Keratinocyte (primary cell): ENCODE results near the gene OTUD7B. TPM values are rescaled to one million over a fixed set of nuclear protein-coding genes. Genes with fewer than 3 reads are reported as not detected.

Source experiments
- DNase-seq: peaks from one replicate; pipeline ENCODE4 v3.0.0-alpha.2; 2011; ENCODE audit warnings: low read depth, missing footprints, low spot score
- FAIRE-seq: peaks from 2 replicates; lab custom pipeline; 2011; peaks lifted over from hg19 to GRCh38; lab: Jason Lieb, UNC
- H2AFZ ChIP-seq: 2 replicates; pipeline ENCODE4 v1.6.0; 2012; ENCODE audit warnings: low read length, control low read depth, inconsistent platforms; ENCODE audit not compliant: control insufficient read depth
- H3K27ac ChIP-seq: 2 replicates; pipeline ENCODE4 v1.5.1; 2011; ENCODE audit warnings: low read length; ENCODE audit not compliant: control insufficient read depth, insufficient read depth
- H3K27me3 ChIP-seq: 3 replicates; pipeline ENCODE4 v1.6.0; 2011; ENCODE audit warnings: low read length; ENCODE audit not compliant: control insufficient read depth, insufficient read depth; ENCODE audit errors: extremely low read depth
- H3K36me3 ChIP-seq, 2 experiments: 2 replicates in 1 of 2; 3 replicates in 1 of 2; pipeline ENCODE4 v1.5.1; 2011; ENCODE audit warnings: low read length in 2 of 2, mild to moderate bottlenecking in 1 of 2; ENCODE audit not compliant: control insufficient read depth in 2 of 2, insufficient read depth in 2 of 2; ENCODE audit errors: extremely low read depth in 1 of 2
- H3K4me1 ChIP-seq: 3 replicates; pipeline ENCODE4 v1.5.1; 2011; ENCODE audit warnings: low read length; ENCODE audit not compliant: control insufficient read depth, insufficient read depth; ENCODE audit errors: extremely low read depth
- H3K4me2 ChIP-seq: 3 replicates; pipeline ENCODE4 v1.6.0; 2011; ENCODE audit warnings: low read depth, low read length; ENCODE audit not compliant: control insufficient read depth, insufficient read depth; ENCODE audit errors: extremely low read depth
- H3K4me3 ChIP-seq, 3 experiments: fragments of 200-600 bp in 1 of 3; sonication (generic) in 1 of 3; 2 replicates in 2 of 3; 3 replicates in 1 of 3; pipeline ENCODE4 v1.5.1; 2011 to 2016; ENCODE audit warnings: low read length in 3 of 3, mild to moderate bottlenecking in 3 of 3, control low read depth in 2 of 3, inconsistent platforms in 1 of 3, low read depth in 1 of 3, mixed read lengths in 1 of 3, mixed run types in 1 of 3, moderate library complexity in 1 of 3; ENCODE audit not compliant: control insufficient read depth in 2 of 3, insufficient read depth in 2 of 3; ENCODE audit errors: extremely low read depth in 1 of 3
- H3K79me2 ChIP-seq: 2 replicates; pipeline ENCODE4 v1.6.0; 2012; ENCODE audit warnings: low read length; ENCODE audit not compliant: control insufficient read depth, insufficient read depth
- H3K9ac ChIP-seq: 3 replicates; pipeline ENCODE4 v1.6.0; 2011; ENCODE audit warnings: low read length; ENCODE audit not compliant: control insufficient read depth, insufficient read depth; ENCODE audit errors: extremely low read depth
- H3K9me1 ChIP-seq: 3 replicates; pipeline ENCODE4 v1.6.0; 2011; ENCODE audit warnings: low read length; ENCODE audit not compliant: control insufficient read depth, insufficient read depth; ENCODE audit errors: extremely low read depth
- H3K9me3 ChIP-seq: 2 replicates; pipeline ENCODE4 v1.5.1; 2012; ENCODE audit warnings: low read depth, low read length; ENCODE audit not compliant: control insufficient read depth
- H4K20me1 ChIP-seq: 3 replicates; pipeline ENCODE4 v1.6.0; 2011; ENCODE audit warnings: low read length; ENCODE audit not compliant: control insufficient read depth, insufficient read depth; ENCODE audit errors: extremely low read depth
- CTCF ChIP-seq, 3 experiments: IDR thresholded peaks in 1 of 3; conservative IDR thresholded peaks in 1 of 3; optimal IDR thresholded peaks in 1 of 3; 2 replicates in 2 of 3; 3 replicates in 1 of 3; pipeline versions ENCODE3 to v1.5.1; 2011; ENCODE audit warnings: low read length in 3 of 3, mild to moderate bottlenecking in 3 of 3, moderate library complexity in 2 of 3, control low read depth in 1 of 3, inconsistent platforms in 1 of 3; ENCODE audit not compliant: insufficient read depth in 2 of 3; ENCODE audit errors: extremely low read depth in 1 of 3
- EZH2 ChIP-seq: IDR thresholded peaks from one replicate; pipeline ENCODE4 v1.6.1; 2012; ENCODE audit warnings: inconsistent platforms, mild to moderate bottlenecking, low read length, moderate library complexity
- dilution Hi-C: fragments of 300-500 bp; cut with MboI; formaldehyde crosslinking; loops from one replicate; pipeline ENCODE4 v1.7.0; 2020; ENCODE audit warnings: low sequenced_read_pairs; ENCODE audit not compliant: extremely low pct_ligation_motif_present
- polyA plus RNA-seq, 5 experiments: library from polyadenylated mRNA; depleted of rRNA in 3 of 5; stranded (reverse) in 3 of 5; stranded (forward) in 1 of 5; unstranded in 1 of 5; fragments of >200 nt; gene quantifications; 1 replicate in 1 of 5; 2 replicates in 3 of 5; 3 replicates in 1 of 5; pipeline versions ENCODE4 v1.2.1 to v1.2.3, GENCODE V29; 2011 to 2012; ENCODE audit warnings: missing spikeins in 2 of 5, low read depth in 1 of 5, low replicate concordance in 1 of 5

OTUD7B gene
- polyA plus RNA-seq, 1 donor (not counting 4 experiments of a cell fraction or from before 2014, with no cell fraction given) = 8.7 TPM

GRCh38 chr1:149967041-149967440 lies 43.5 kb downstream of the OTUD7B start:
- Histone ChIP-seq H3K27ac (no peak overlapping the region), H3K4me1 (no peaks in the 10 kb centered on the region)

DNA sequence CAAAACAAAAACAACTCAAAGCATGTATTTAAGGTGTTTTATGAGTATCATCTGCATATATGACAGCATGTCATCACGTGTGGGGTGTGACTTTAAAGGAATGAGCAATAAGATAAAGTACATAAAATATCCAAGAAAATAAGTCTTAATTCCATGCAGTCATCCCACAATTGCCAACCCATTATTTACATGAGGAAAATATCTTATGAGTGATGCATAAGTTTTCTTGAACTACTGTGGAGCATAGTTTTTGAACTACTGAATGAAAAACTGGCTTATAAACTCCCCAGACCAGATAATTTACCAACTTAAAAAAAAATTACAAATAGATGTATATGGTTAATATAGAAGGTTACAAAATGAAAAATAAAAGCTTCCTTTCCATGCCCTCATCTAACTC lies 44.1 kb downstream of the OTUD7B start:
- Histone ChIP-seq H3K36me3 (peaks cover 15 to 21% of the 10 kb centered on the region in 2 experiments), H4K20me1 (no peaks in the 10 kb centered on the region), H3K4me1 (peaks cover 3% of the 10 kb centered on the region), H3K27ac (no peak overlapping the region), H3K4me2 (no peak overlapping the region), H3K9me1 (no peaks in the 10 kb centered on the region), H3K9me3 (no peaks in the 10 kb centered on the region), H2AFZ (no peak overlapping the region), H3K79me2 (no peaks in the 10 kb centered on the region), H3K27me3 (no peaks in the 10 kb centered on the region), H3K9ac (no peak overlapping the region), H3K4me3 (no peak overlapping the region)
- FAIRE-seq (no peak), DNase-seq (no peak)
- TF ChIP-seq CTCF (optimal IDR thresholded peaks at IDR 0.05 in 1 of 3, IDR thresholded peaks at IDR 0.05 in 1 of 3, conservative IDR thresholded peaks at IDR 0.05 in 1 of 3; ENCODE audit: extremely low read depth in 1 of 3, insufficient read depth in 2 of 3, low read length in 3 of 3) = no peak
- TF ChIP-seq EZH2 = no peak
- dilution Hi-C loops = no loop called here

More at GRCh38 chr1:149967041-149967440, 43.5 kb downstream of the OTUD7B start:
- no peaks in the 10 kb centered on the region for H3K9me3 ChIP-seq
- H3K4me3 ChIP-seq = no peak overlapping the region
- dilution Hi-C loops = no loop called here
- no peak overlapping the region for H3K9ac ChIP-seq
- no peak overlapping the region for H2AFZ ChIP-seq
- peaks cover 15 to 23% of the 10 kb centered on the region in 2 experiments for H3K36me3 ChIP-seq
- DNase-seq = no peak
- no peak for FAIRE-seq
- no peaks in the 10 kb centered on the region for H3K27me3 ChIP-seq
- TF ChIP-seq EZH2 (no peak), CTCF (optimal IDR thresholded peaks at IDR 0.05 in 1 of 3, IDR thresholded peaks at IDR 0.05 in 1 of 3, conservative IDR thresholded peaks at IDR 0.05 in 1 of 3; ENCODE audit: extremely low read depth in 1 of 3, insufficient read depth in 2 of 3, low read length in 3 of 3) (no peak)
- no peak overlapping the region for H3K4me2 ChIP-seq
- no peaks in the 10 kb centered on the region for H3K79me2 ChIP-seq
- H4K20me1 ChIP-seq = no peaks in the 10 kb centered on the region
- no peaks in the 10 kb centered on the region for H3K9me1 ChIP-seq
